Measurements from ENCODE around the gene YKT6. TPM values are rescaled to one million over a fixed set of nuclear protein-coding genes. Genes with fewer than 3 reads are reported as not detected.

The YKT6 gene
- total and polyA plus RNA-seq, 2 experiments from 2014 or later: 33.5 to 114 TPM

DNA sequence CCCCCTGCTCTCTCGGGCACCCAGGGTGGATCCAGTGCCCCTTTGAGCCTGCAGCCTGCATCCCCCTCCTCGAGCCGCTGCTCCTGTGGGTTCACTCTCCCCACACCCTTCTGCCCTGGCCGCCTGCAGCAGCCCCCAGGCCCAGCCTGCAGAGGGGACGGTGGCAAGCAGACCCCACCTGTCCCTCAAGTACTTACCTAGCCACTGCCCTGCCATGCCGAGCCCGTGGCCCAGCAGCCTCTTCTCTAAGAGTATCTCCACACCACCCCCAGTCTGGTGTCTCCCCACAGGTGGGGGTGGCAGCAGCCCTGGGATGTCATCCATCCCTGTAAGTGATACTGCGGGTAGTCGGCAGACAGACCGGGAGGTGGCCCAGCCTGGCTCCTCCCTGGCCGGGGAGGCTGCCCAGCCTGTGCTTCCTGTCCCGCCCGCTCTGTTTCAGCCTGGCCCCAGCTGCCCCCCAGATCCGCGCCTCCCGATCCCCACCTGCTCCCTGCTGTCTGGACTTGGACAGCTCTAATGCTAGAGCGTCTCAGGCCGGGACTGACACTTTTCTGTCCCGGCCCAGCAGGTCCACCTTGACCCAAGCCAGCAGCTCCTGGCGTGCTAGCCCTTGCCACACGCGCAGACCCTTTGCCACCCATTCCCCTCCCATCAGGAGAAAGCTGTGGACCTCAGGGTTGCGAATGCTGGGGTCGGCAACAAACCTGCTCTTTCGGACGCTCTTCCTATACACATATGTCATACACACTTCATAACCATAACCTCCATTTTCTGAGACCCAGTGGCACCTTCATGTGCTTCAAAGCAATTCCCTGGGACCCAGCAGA, 25.0 kb downstream of the YKT6 start:
- Histone ChIP-seq H4K20me1 (replicated peaks; ENCODE audit: insufficient read depth) (no peaks in the 10 kb centered on the region), H3K79me2 (replicated peaks; ENCODE audit: insufficient read depth) (no peaks in the 10 kb centered on the region), H3K27me3 (ENCODE audit: insufficient read depth) (no peaks in the 10 kb centered on the region), H3K4me3 (no peak overlapping the region), H2AFZ (no peak overlapping the region), H3K27ac (ENCODE audit: low read depth) (no peak overlapping the region), H3F3A (replicated peaks; ENCODE audit: low read depth) (no peaks in the 10 kb centered on the region), H3K4me1 (ENCODE audit: insufficient read depth) (peaks cover 4% of the 10 kb centered on the region; the same call in 1 of the 2 replicates), H3K4me2 (no peak overlapping the region), H3K36me3 (ENCODE audit: insufficient read depth) (no peaks in the 10 kb centered on the region), H3K9me2 (ENCODE audit: insufficient read depth) (no peaks in the 10 kb centered on the region)
- Mint-ChIP-seq H3K4me3 (no peak overlapping the region), H3K27ac (no peak overlapping the region), H3K27me3 (ENCODE audit: insufficient read depth, low read depth, poor library complexity) (peaks cover 13% of the 10 kb centered on the region), H3K36me3 (ENCODE audit: low read depth) (no peaks in the 10 kb centered on the region), H3K4me1 (peaks cover 17% of the 10 kb centered on the region), H3K9me3 (no peaks in the 10 kb centered on the region)
- ATAC-seq (no peak), DNase-seq (ENCODE audit: low spot score) (no peak)
- TF ChIP-seq ZNF331 (CRISPR knock-in tag; IDR thresholded peaks at IDR 0.05; ENCODE audit: low read depth): no peak
- TF ChIP-seq STAT1 (IDR thresholded peaks at IDR 0.05; ENCODE audit: unreplicated experiment): no peak
- no peak for TF ChIP-seq CREB1 (CRISPR knock-in tag; IDR thresholded peaks at IDR 0.05; ENCODE audit: low read depth)
- TF ChIP-seq, protein P1, sequence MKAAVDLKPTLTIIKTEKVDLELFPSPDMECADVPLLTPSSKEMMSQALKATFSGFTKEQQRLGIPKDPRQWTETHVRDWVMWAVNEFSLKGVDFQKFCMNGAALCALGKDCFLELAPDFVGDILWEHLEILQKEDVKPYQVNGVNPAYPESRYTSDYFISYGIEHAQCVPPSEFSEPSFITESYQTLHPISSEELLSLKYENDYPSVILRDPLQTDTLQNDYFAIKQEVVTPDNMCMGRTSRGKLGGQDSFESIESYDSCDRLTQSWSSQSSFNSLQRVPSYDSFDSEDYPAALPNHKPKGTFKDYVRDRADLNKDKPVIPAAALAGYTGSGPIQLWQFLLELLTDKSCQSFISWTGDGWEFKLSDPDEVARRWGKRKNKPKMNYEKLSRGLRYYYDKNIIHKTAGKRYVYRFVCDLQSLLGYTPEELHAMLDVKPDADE (IDR thresholded peaks at IDR 0.05): no peak
- TF ChIP-seq CTCF (conservative IDR thresholded peaks at IDR 0.05; ENCODE audit: low read depth in 2 of 2): no peak
- TF ChIP-seq POLR2AphosphoS5 (IDR thresholded peaks at IDR 0.05; ENCODE audit: low read depth): no peak
- no peak for TF ChIP-seq EZH2phosphoT487 (IDR thresholded peaks at IDR 0.05; ENCODE audit: unreplicated experiment)
- TF ChIP-seq EZH2 (IDR thresholded peaks at IDR 0.05; ENCODE audit: low read depth, unreplicated experiment): no peak
- no peak for TF ChIP-seq JUNB (IDR thresholded peaks at IDR 0.05; ENCODE audit: unreplicated experiment)
- TF ChIP-seq NANOG (IDR thresholded peaks at IDR 0.05; ENCODE audit: borderline replicate concordance): no peak
- TF ChIP-seq, protein P2, sequence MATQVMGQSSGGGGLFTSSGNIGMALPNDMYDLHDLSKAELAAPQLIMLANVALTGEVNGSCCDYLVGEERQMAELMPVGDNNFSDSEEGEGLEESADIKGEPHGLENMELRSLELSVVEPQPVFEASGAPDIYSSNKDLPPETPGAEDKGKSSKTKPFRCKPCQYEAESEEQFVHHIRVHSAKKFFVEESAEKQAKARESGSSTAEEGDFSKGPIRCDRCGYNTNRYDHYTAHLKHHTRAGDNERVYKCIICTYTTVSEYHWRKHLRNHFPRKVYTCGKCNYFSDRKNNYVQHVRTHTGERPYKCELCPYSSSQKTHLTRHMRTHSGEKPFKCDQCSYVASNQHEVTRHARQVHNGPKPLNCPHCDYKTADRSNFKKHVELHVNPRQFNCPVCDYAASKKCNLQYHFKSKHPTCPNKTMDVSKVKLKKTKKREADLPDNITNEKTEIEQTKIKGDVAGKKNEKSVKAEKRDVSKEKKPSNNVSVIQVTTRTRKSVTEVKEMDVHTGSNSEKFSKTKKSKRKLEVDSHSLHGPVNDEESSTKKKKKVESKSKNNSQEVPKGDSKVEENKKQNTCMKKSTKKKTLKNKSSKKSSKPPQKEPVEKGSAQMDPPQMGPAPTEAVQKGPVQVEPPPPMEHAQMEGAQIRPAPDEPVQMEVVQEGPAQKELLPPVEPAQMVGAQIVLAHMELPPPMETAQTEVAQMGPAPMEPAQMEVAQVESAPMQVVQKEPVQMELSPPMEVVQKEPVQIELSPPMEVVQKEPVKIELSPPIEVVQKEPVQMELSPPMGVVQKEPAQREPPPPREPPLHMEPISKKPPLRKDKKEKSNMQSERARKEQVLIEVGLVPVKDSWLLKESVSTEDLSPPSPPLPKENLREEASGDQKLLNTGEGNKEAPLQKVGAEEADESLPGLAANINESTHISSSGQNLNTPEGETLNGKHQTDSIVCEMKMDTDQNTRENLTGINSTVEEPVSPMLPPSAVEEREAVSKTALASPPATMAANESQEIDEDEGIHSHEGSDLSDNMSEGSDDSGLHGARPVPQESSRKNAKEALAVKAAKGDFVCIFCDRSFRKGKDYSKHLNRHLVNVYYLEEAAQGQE (IDR thresholded peaks at IDR 0.05; ENCODE audit: unreplicated experiment): no peak
- TF ChIP-seq ZNF462 (CRISPR knock-in tag; IDR thresholded peaks at IDR 0.05): no peak
- no peak for TF ChIP-seq ZNF114 (CRISPR knock-in tag; IDR thresholded peaks at IDR 0.05)
